A549 (cell line): Measurements from ENCODE around the gene PUS1.

Source experiments
- CEBPB ChIP-seq, 2 experiments: fragments of >200 bp in 1 of 2; sonication (Bioruptor Twin) in 1 of 2; formaldehyde crosslinking in 1 of 2; IDR thresholded peaks; 2 replicates each; pipeline ENCODE4 v1.6.1; 2012 to 2016
- CTCF ChIP-seq: fragments of >200 bp; sonication (Bioruptor Twin); formaldehyde crosslinking; IDR thresholded peaks from 3 replicates; pipeline ENCODE4 v1.5.1; 2016
- ESRRA ChIP-seq: fragments of 150-350 bp; IDR thresholded peaks from 2 replicates; pipeline ENCODE4 v1.6.1; 2014; ENCODE audit warnings: mild to moderate bottlenecking, low read length, borderline replicate concordance
- MYC ChIP-seq: IDR thresholded peaks from 2 replicates; pipeline ENCODE4 v1.6.1; 2012; ENCODE audit warnings: mild to moderate bottlenecking, inconsistent platforms, low read length, improper control_type of control experiment, borderline replicate concordance
- TF ChIP-seq, protein P1 (sequence below): IDR thresholded peaks from 2 replicates; pipeline ENCODE4 v1.6.1; 2012

- no peak for TF ChIP-seq MYC
- TF ChIP-seq CTCF, result no peak
- TF ChIP-seq, protein P1, sequence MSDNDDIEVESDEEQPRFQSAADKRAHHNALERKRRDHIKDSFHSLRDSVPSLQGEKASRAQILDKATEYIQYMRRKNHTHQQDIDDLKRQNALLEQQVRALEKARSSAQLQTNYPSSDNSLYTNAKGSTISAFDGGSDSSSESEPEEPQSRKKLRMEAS, result no peak
- TF ChIP-seq CEBPB (IDR thresholded peaks at IDR 0.05), result no peak
- TF ChIP-seq ESRRA, result no peak
Measured at GRCh38 chr12:131930510-131930909, 1.4 kb downstream of the PUS1 start.
